GM18498 (cell line): Measurements from ENCODE around the gene CBLB.

ENCODE experiments used
- ATAC-seq: cut with Tn5 transposase; IDR thresholded peaks from one replicate; pipeline ENCODE4 v1.9.1; 2021; ENCODE audit warnings: mild to moderate bottlenecking, moderate library complexity; ENCODE audit not compliant: unreplicated experiment

CBLB gene

GRCh38 chr3:105719791-105720190 is 149.0 kb downstream of the CBLB start:
- ATAC-seq: no peak

DNA sequence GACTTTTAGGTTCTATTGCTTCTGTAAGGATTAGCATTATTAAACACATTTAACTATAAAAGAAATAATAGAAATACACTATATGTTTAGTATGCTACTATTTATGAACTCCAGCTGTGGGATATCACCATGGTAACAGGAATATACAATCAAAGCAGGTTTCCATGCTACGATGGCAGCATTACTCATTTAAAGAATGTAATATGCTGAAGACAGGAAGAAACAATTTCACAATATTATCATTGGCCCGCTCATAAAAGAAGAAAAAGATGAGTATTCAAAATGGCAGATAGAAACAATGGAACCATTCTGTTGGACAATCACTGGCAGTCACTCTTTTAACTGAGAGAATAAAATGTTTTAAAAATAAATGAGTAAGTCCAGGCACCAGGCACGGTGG is 153.4 kb downstream of the CBLB start:
- ATAC-seq: no peak

DNA sequence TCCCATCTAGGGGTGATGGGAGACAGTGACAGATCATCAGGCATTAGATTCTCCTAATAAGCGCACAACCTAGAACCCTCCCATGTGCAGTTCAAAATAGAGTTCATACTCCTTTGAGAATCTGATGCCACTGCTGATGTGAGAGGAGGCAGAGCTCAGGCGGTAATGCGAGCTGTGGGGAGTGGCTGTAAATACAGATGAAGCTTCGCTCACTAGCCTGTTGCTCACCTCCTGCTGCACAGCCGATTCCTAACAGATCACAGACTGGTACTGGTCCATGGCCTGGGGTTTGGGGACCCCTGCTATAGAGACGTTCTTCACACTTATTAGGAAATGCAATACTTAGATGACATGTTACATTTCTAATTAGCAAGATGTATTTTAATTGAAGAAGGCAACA is 154.4 kb downstream of the CBLB start:
- ATAC-seq: no peak

DNA sequence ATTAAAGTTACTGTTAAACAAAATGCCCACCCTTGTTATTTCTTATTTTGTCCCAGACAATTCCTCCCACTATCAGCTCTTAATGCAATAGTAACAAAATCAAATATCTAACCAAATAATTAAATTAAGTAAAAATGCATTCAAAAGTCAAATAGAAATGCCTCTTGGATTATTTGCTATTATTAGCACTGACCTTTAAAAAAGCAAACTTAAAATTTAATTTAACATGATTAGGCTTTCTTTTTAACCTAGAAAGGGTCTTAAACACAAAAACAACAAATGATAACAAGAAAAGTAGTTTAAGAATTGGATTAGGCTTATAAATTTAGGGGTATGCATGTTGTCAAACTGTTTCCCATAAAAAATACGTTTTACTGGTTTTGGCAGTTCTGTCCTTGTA is 159.8 kb downstream of the CBLB start:
- no peak for ATAC-seq

DNA sequence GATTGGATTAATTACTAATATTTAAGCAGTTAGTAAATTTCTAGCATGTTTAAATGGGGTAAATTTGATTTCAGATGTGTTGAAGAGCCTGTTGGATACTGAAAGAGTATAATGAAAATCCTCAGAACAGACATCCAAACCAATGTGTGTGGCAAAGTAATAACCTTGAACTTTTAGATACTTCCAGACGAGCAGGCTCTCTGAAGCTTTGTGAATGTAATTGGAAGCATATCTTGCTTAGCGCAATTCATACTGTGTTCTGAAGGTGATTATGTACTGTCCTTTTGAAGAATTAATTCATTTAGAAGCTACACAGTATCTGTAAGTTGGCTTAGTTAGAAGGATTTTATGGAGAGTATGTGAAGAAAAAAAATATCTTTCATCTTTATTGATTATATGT is 161.8 kb downstream of the CBLB start:
- ATAC-seq: no peak

- no peak for ATAC-seq
Measured at GRCh38 chr3:105704726-105705410, 163.9 kb downstream of the CBLB start.

GRCh38 chr3:105700575-105700974 is 168.2 kb downstream of the CBLB start:
- no peak for ATAC-seq

DNA sequence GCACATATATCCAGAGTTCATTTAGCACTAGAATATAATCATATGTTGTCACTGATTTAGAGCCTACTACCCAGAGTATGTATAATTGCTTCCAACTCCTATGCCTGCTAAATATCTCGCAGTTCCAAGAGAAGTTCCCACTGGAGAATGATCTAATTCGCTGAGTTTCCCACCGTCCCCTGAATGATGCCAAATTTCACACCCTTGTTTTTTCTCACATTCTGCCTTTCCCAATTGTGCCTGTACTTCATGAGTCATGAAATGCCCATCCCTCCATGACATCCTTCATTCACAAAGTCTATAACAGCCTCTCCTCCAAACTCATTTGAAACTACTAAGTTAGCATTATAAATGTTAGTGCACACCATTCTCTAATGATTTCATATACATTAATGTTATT is 177.2 kb downstream of the CBLB start:
- ATAC-seq: no peak

GRCh38 chr3:105691053-105691452 is 177.8 kb downstream of the CBLB start:
- ATAC-seq: no peak

- ATAC-seq: no peak
Measured at GRCh38 chr3:105688821-105689220, 180.0 kb downstream of the CBLB start.

DNA sequence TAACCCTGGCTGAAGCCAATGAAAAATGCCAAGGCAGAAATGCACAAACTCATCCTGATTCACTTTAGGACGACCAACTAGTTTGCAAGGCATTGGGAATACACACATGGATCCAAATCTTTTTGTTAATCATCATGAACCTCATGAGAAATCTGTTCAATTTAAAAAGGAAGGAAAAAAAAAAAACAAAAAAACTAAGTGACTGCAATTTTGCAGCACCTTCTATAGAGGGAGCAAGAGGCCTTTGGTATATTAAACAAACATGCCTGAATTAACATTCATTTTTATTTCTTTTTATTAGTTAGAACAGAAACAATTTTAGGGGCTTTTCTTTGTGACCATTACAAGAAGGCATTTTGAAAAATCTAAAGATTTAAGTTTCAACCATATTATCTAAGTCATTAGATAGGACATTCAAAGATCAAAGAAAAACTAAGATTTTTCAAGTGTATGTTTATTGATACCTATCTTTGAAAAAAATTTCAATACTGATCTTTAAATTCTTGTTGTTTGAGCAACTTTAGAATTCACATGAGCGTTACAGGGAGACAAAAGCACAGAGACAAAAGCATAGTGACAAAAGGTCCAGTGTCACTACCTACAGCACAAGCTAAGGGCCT is 182.4 kb downstream of the CBLB start:
- no peak for ATAC-seq

GRCh38 chr3:105679951-105680350 is 188.9 kb downstream of the CBLB start:
- no peak for ATAC-seq

DNA sequence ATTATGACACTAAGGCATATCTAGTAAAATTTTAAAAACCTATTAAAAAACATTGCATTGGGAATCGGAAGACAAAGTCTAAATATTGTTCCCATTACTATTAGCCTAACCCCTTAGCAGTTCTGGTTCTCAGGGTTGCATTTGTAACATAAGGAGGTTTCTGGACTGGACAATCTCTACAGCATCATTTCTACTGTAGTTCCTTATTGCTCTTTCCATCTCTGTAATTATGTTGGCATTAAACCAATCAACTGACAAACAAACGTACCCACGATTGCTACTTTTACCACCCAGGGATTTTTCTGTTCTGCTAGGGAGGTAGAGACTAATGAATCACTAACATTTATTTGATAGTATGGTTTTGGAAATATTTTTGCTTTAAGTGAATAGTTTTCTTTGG is 190.8 kb downstream of the CBLB start:
- ATAC-seq: no peak

- no peak for ATAC-seq
Measured at GRCh38 chr3:105676621-105677300, 192.1 kb downstream of the CBLB start.

DNA sequence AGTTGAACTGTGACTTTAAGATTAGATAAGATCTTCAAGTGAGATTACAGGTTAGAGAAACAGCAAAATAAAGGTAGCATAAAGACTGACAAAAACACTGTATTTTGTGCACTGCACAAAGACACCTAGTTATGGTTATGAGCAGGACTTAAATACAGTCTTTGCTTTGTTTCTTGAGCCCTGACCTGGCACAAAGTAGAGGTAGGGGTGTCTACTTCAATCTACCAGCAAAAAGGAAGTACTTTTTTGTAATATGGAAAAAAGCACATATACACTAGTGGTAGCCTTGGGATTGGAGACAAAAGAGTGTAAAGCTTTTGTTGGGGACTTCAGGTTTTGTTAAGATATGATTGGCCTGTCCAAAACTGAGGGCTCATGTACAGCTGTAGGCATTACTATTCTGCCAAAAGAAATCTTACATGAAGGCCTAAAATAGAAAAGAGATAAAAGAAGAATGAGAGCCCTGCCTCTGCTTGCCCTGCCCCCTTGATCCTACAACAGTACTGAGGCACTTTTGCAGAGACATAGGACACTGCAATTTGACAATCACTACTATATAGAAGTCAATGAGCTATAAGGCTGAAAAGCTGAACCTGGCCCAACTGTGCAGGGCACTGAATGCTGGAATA is 194.3 kb downstream of the CBLB start:
- no peak for ATAC-seq

GRCh38 chr3:105672996-105673395 is 195.8 kb downstream of the CBLB start:
- ATAC-seq: no peak

- ATAC-seq: no peak
Measured at GRCh38 chr3:105662306-105662705, 206.5 kb downstream of the CBLB start.

DNA sequence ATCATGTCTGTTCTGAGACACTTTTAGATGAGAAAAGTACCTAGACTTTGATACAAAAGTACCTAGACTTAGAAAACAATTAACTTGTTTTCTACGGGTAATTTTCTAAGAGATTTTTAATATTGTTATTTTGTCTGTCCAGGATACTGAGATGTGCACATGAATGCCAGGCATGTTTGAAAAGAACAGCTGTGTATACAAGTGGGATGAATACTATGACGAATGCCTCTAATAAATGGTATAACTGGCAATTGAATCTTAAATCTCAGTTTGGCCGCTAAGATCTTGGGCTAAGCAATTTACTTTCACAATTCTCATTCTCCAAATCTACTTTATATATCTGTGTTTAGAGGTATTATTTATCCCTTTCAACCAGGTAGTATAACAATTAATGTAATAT is 207.4 kb downstream of the CBLB start:
- ATAC-seq: no peak

GRCh38 chr3:105656651-105657504 is 211.9 kb downstream of the CBLB start:
- no peak for ATAC-seq

DNA sequence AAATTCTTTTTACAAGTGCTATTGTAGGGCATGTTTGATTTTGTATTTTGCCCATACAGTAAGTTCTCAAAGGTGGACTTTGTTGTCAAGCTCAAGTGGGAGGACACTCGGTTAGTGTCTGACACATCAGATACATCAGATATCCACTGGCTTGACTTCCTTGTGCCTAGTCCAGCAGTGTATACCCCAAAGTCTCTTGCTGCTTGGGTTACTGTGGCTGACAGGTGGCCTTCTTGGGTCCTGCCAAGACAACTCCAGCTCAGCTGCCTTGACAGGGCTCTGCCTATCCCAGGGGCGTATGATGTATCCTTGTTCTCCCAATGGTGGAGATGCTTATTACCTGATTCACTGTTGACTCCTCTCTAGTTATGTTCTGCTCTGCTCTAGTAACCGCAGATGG is 214.9 kb downstream of the CBLB start:
- ATAC-seq: no peak

GRCh38 chr3:105653166-105653565 is 215.6 kb downstream of the CBLB start:
- ATAC-seq: no peak
